ENCODE results near the gene POLR1B.

DNA sequence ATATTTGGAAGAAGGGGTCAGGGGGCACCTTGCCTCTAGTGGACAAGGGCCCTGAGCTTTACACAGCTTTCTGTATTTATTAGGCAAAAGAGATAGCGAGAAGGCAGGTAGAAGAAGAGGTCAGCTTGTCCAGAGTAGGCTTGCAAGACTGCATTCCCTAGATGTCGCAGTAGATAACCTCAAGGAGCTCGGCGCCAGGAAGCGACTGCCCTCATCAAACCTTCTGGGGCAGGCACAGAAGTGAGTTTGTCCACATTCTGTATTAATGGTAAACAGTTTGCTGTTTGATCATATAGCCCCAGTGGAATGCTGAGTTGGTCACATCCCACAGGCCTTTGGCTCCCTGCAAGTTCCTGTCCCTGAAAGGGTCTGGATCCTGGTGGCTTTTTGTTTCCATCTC is 49.1 kb downstream of the POLR1B start:
- no peak for TF ChIP-seq CTCF (IDR thresholded peaks at IDR 0.05)
- TF ChIP-seq POLR2A (IDR thresholded peaks at IDR 0.05), result no peak
